ENCODE data around the gene STPG2. TPM values are rescaled to one million over a fixed set of nuclear protein-coding genes. Genes with fewer than 3 reads are reported as not detected.

Gene STPG2
- total and polyA plus RNA-seq, 3 experiments from 2014 or later, result not detected

DNA sequence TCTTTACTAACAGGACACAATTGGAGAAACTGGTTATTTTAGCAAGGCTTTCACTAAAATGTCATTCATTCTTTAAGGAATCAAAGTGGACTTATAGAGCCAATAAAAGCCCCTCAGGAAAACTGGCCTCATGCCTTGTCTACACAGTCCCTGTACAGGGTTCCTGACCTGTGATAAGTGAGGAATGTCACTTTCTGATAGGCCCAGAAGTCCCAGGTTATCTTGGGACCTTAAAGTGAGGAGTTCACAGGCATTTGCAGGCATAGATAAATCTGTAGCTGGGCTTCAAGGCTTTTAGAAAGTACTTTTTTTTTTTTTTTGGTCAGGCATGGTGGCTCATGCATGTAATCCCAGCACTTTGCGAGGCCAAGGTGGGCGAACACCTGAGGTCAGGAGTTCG, 19.4 kb upstream of the STPG2 start:
- H3K9me3 Mint-ChIP-seq, result no peaks in the 10 kb centered on the region
- Histone ChIP-seq H3K9me3 (ENCODE audit: low read length) (no peaks in the 10 kb centered on the region), H3K4me1 (ENCODE audit: insufficient read depth, low read length) (no peaks in the 10 kb centered on the region), H3K36me3 (ENCODE audit: insufficient read depth, low read length) (no peaks in the 10 kb centered on the region), H3K27me3 (ENCODE audit: insufficient read depth, low read length, poor library complexity, severe bottlenecking) (no peaks in the 10 kb centered on the region), H3K27ac (ENCODE audit: low read depth, low read length) (no peak overlapping the region), H3K4me3 (ENCODE audit: low read length) (no peak overlapping the region)
- no peak overlapping the region for H3K27ac Mint-ChIP-seq
- ChIA-PET POLR2A (no interaction called here), CTCF (no interaction called here)
- DNase-seq, result no peak
- H3K4me3 Mint-ChIP-seq, result no peak overlapping the region
- peaks cover 0 to 4% of the 10 kb centered on the region in 2 donors for H3K27me3 Mint-ChIP-seq
- H3K4me1 Mint-ChIP-seq, result no peaks in the 10 kb centered on the region
- peaks cover 0 to 4% (median 0%) of the 10 kb centered on the region in 3 donors for H3K36me3 Mint-ChIP-seq

DNA sequence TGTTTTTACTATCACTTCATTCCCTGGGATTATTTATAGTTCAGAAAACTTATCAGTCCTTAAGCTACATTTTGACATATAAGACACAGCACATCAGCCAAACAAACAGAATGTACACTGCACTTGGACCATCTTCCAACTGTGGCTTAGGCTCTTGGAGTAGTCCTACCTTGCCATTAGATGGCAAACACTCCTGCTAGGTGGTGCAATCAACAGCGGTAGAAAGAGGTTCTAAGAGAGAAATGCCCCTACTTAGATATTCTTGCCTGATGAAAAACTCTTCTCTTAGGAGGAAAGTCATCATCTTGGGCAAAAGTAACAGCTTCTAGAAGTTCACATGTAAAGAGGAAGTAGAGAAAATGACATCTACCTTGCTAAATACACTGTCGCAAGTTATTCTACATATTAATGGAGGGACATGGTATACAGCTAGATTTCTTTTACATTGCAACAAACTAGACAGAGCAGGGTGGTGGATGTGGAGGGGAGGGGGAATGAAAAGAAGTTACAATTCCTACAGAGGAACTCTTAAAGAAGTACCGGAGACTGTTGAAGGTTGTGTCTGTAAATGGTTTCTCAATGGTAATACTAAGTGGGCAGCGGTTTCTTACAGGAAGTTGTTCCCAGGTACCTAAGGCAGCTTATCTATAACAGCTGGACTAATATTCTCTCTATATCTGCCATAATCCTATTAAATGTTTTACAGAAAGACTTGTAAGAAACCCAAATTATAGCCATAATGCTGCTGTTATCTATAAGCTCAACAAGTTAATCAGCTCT, 8.1 kb upstream of the STPG2 start:
- Mint-ChIP-seq H3K4me3 (peak overlapping the region in 4 of 7 donors; percentile 39 to 67 (median 60)), H3K27me3 (peaks cover 0 to 3% of the 10 kb centered on the region in 2 donors)
- CTCF ChIA-PET, result interaction anchor here (0.7 to 2.2 kb wide), 4 partner anchors 8 to 1253 kb away, joined by 4 to 7 read pairs (median 6); partner anchors contain the start of gene METAP1

GRCh38 chr4:98150092-98150761, 7.0 kb upstream of the STPG2 start:
- H3K9me3 Mint-ChIP-seq, result no peaks in the 10 kb centered on the region
- no peak overlapping the region for H3K27ac Mint-ChIP-seq
- Histone ChIP-seq H3K27ac (ENCODE audit: low read depth, low read length) (no peak overlapping the region), H3K4me1 (ENCODE audit: insufficient read depth, low read length) (peaks cover 12% of the 10 kb centered on the region), H3K9me3 (ENCODE audit: low read length) (no peaks in the 10 kb centered on the region), H3K4me3 (ENCODE audit: low read length) (no peak overlapping the region), H3K27me3 (ENCODE audit: insufficient read depth, low read length, poor library complexity, severe bottlenecking) (no peaks in the 10 kb centered on the region), H3K36me3 (ENCODE audit: insufficient read depth, low read length) (no peaks in the 10 kb centered on the region)
- ChIA-PET CTCF (interaction anchor here (1.7 to 2.2 kb wide), 3 partner anchors 10 to 906 kb away, joined by 6 to 8 read pairs (median 7); partner anchors contain the start of gene METAP1), POLR2A (no interaction called here)
- peaks cover 3 to 20% (median 17%) of the 10 kb centered on the region in 3 donors for H3K4me1 Mint-ChIP-seq
- H3K36me3 Mint-ChIP-seq, result no peaks in the 10 kb centered on the region
- H3K4me3 Mint-ChIP-seq, result no peak overlapping the region
- H3K27me3 Mint-ChIP-seq, result peaks cover 0 to 3% of the 10 kb centered on the region in 2 donors
- DNase-seq, result no peak

More for the DNA sequence above, 8.1 kb upstream of the STPG2 start:
- DNase-seq, result no peak
- Histone ChIP-seq H3K4me1 (ENCODE audit: insufficient read depth, low read length) (peaks cover 12% of the 10 kb centered on the region), H3K4me3 (ENCODE audit: low read length) (no peak overlapping the region), H3K27me3 (ENCODE audit: insufficient read depth, low read length, poor library complexity, severe bottlenecking) (no peaks in the 10 kb centered on the region), H3K36me3 (ENCODE audit: insufficient read depth, low read length) (no peaks in the 10 kb centered on the region), H3K27ac (ENCODE audit: low read depth, low read length) (no peak overlapping the region), H3K9me3 (ENCODE audit: low read length) (no peaks in the 10 kb centered on the region)
- peak overlapping the region in 5 of 8 donors; percentile 7 to 40 (median 11) for H3K27ac Mint-ChIP-seq
- H3K4me1 Mint-ChIP-seq, result peaks cover 3 to 20% (median 17%) of the 10 kb centered on the region in 3 donors
- POLR2A ChIA-PET, result interaction anchor here (1.1 kb wide), 1 partner anchor 110 kb away, joined by 3 read pairs; the partner anchor contains the start of gene RAP1GDS1
- no peaks in the 10 kb centered on the region for H3K9me3 Mint-ChIP-seq
- H3K36me3 Mint-ChIP-seq, result no peaks in the 10 kb centered on the region

DNA sequence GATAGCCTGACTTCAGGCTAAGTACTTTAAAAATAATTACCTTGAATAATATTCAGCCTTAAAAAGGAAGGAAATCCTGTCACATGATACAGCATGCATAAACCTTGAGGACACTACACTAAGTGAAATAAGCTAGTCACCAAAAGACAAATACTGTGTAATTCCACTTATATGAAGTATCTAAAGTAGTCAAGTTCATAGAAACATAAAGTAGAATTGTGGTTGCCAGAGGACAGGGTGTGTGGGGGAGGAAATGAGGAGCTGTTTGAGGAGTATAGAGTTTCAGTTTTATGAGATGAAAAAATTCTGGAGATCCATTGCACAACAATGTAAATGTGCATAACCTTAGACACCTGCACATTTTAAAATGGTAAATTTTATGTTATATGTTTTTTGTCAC, 5.6 kb upstream of the STPG2 start:
- Histone ChIP-seq H3K4me1 (ENCODE audit: insufficient read depth, low read length) (peaks cover 16% of the 10 kb centered on the region), H3K36me3 (ENCODE audit: insufficient read depth, low read length) (no peaks in the 10 kb centered on the region), H3K27me3 (ENCODE audit: insufficient read depth, low read length, poor library complexity, severe bottlenecking) (no peaks in the 10 kb centered on the region), H3K4me3 (ENCODE audit: low read length) (no peak overlapping the region), H3K27ac (ENCODE audit: low read depth, low read length) (no peak overlapping the region), H3K9me3 (ENCODE audit: low read length) (no peaks in the 10 kb centered on the region)
- H3K9me3 Mint-ChIP-seq, result no peaks in the 10 kb centered on the region
- ChIA-PET CTCF (interaction anchor here (1.7 to 2.0 kb wide), 2 partner anchors 846 to 908 kb away, joined by 6 to 8 read pairs; partner anchors contain the start of gene METAP1), POLR2A (interaction anchor here (0.6 to 1.2 kb wide), 2 partner anchors 113 to 325 kb away, joined by 3 to 5 read pairs; partner anchors contain the start of gene RAP1GDS1)
- H3K36me3 Mint-ChIP-seq, result no peaks in the 10 kb centered on the region
- no peak for DNase-seq
- H3K27ac Mint-ChIP-seq, result no peak overlapping the region
- peaks cover 4 to 32% (median 28%) of the 10 kb centered on the region in 3 donors for H3K4me1 Mint-ChIP-seq
- H3K27me3 Mint-ChIP-seq, result peaks cover 0 to 2% of the 10 kb centered on the region in 2 donors
- no peak overlapping the region for H3K4me3 Mint-ChIP-seq

- Mint-ChIP-seq H3K9me3 (peaks cover 2 to 8% (median 3%) of the 10 kb centered on the region in 5 donors), H3K27ac (no peak overlapping the region), H3K27me3 (peaks cover 10 to 28% of the 10 kb centered on the region in 2 donors), H3K4me3 (no peak overlapping the region), H3K36me3 (peaks cover 0 to 26% (median 3%) of the 10 kb centered on the region in 3 donors), H3K4me1 (no peaks in the 10 kb centered on the region)
- H3K27me3 ChIP-seq (ENCODE audit: insufficient read depth, low read length, poor library complexity, severe bottlenecking), result no peaks in the 10 kb centered on the region
- H3K4me1 ChIP-seq (ENCODE audit: insufficient read depth, low read length), result no peaks in the 10 kb centered on the region
- H3K36me3 ChIP-seq (ENCODE audit: insufficient read depth, low read length), result no peaks in the 10 kb centered on the region
- no peaks in the 10 kb centered on the region for H3K9me3 ChIP-seq (ENCODE audit: low read length)
- H3K27ac ChIP-seq (ENCODE audit: low read depth, low read length), result no peak overlapping the region
- no peak overlapping the region for H3K4me3 ChIP-seq (ENCODE audit: low read length)
- ChIA-PET POLR2A (no interaction called here), CTCF (no interaction called here)
- DNase-seq, result no peak
Observed at GRCh38 chr4:98126141-98126540, 17.1 kb downstream of the STPG2 start.

- H3K9me3 Mint-ChIP-seq, result peaks cover 2 to 6% (median 5%) of the 10 kb centered on the region in 5 donors
- Histone ChIP-seq H3K4me1 (ENCODE audit: insufficient read depth, low read length) (no peaks in the 10 kb centered on the region), H3K27ac (ENCODE audit: low read depth, low read length) (no peak overlapping the region), H3K36me3 (ENCODE audit: insufficient read depth, low read length) (no peaks in the 10 kb centered on the region), H3K9me3 (ENCODE audit: low read length) (no peaks in the 10 kb centered on the region), H3K27me3 (ENCODE audit: insufficient read depth, low read length, poor library complexity, severe bottlenecking) (no peaks in the 10 kb centered on the region), H3K4me3 (ENCODE audit: low read length) (no peak overlapping the region)
- H3K4me1 Mint-ChIP-seq, result no peaks in the 10 kb centered on the region
- DNase-seq, result no peak
- POLR2A ChIA-PET, result no interaction called here
- H3K27me3 Mint-ChIP-seq, result peaks cover 10 to 23% of the 10 kb centered on the region in 2 donors
- no peak overlapping the region for H3K27ac Mint-ChIP-seq
- CTCF ChIA-PET, result no interaction called here
- no peak overlapping the region for H3K4me3 Mint-ChIP-seq
- peaks cover 0 to 22% (median 0%) of the 10 kb centered on the region in 3 donors for H3K36me3 Mint-ChIP-seq
Observed at GRCh38 chr4:98125585-98125984, 17.7 kb downstream of the STPG2 start.

DNA sequence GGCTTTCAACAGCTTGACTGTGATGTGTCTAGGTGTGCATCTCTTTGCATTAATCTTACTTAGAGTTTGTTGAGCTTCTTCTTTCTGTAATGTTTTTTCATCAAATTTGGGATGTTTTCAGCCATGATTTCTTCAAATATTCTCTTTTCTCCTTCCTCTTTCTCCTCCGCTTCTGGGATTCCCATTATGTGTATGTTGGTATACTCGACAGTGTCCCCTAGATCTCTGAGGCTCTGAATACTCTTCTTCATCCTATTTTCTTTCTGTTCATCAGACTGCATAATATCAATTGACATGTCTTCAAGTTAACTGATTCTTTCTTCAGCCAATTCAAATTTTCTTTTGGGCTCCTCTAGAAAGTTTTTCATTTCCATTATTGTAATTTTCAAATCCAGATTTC, 25.9 kb downstream of the STPG2 start:
- H3K27ac ChIP-seq (ENCODE audit: low read depth, low read length), result no peak overlapping the region
- DNase-seq, result no peak
- H3K9me3 ChIP-seq (ENCODE audit: low read length), result no peaks in the 10 kb centered on the region
- H3K36me3 Mint-ChIP-seq, result peaks cover 0 to 11% (median 0%) of the 10 kb centered on the region in 3 donors
- H3K9me3 Mint-ChIP-seq, result peaks cover 18 to 37% (median 23%) of the 10 kb centered on the region in 5 donors
- H3K4me1 Mint-ChIP-seq, result no peaks in the 10 kb centered on the region
- CTCF ChIA-PET, result no interaction called here
- no peaks in the 10 kb centered on the region for H3K36me3 ChIP-seq (ENCODE audit: insufficient read depth, low read length)
- H3K4me3 ChIP-seq (ENCODE audit: low read length), result no peak overlapping the region
- H3K27me3 Mint-ChIP-seq, result peaks cover 3 to 10% of the 10 kb centered on the region in 2 donors
- no peaks in the 10 kb centered on the region for H3K4me1 ChIP-seq (ENCODE audit: insufficient read depth, low read length)
- POLR2A ChIA-PET, result no interaction called here
- no peak overlapping the region for H3K4me3 Mint-ChIP-seq
- no peak overlapping the region for H3K27ac Mint-ChIP-seq
- H3K27me3 ChIP-seq (ENCODE audit: insufficient read depth, low read length, poor library complexity, severe bottlenecking), result no peaks in the 10 kb centered on the region

GRCh38 chr4:98113012-98113411, 30.3 kb downstream of the STPG2 start:
- peaks cover 0 to 12% of the 10 kb centered on the region in 2 donors for H3K27me3 Mint-ChIP-seq
- Histone ChIP-seq H3K4me1 (ENCODE audit: insufficient read depth, low read length) (no peaks in the 10 kb centered on the region), H3K27ac (ENCODE audit: low read depth, low read length) (no peak overlapping the region), H3K36me3 (ENCODE audit: insufficient read depth, low read length) (no peaks in the 10 kb centered on the region), H3K27me3 (ENCODE audit: insufficient read depth, low read length, poor library complexity, severe bottlenecking) (no peaks in the 10 kb centered on the region), H3K9me3 (ENCODE audit: low read length) (no peaks in the 10 kb centered on the region), H3K4me3 (ENCODE audit: low read length) (no peak overlapping the region)
- DNase-seq, result no peak
- ChIA-PET CTCF (interaction anchor here (1.1 kb wide), 1 partner anchor 30 kb away, joined by 4 read pairs; the partner anchor contains the start of gene STPG2), POLR2A (no interaction called here)
- no peak overlapping the region for H3K4me3 Mint-ChIP-seq
- H3K4me1 Mint-ChIP-seq, result no peaks in the 10 kb centered on the region
- peaks cover 7 to 16% (median 8%) of the 10 kb centered on the region in 5 donors for H3K9me3 Mint-ChIP-seq
- no peak overlapping the region for H3K27ac Mint-ChIP-seq
- H3K36me3 Mint-ChIP-seq, result peaks cover 0 to 3% (median 0%) of the 10 kb centered on the region in 3 donors

Measured in CD8-positive, alpha-beta memory T cell (primary cell).